SK-N-SH (cell line): ENCODE measurements around the gene ESRP2. TPM values are rescaled to one million over a fixed set of nuclear protein-coding genes. Genes with fewer than 3 reads are reported as not detected.

Experiments
- CTCF ChIA-PET: fragments of 300-600, 350-600 bp; formaldehyde crosslinking; extraction: SDS; loops from one replicate; lab custom pipeline; 2021; lab: Yijun Ruan, JAX
- POLR2A ChIA-PET: fragments of 350-600 bp; sonication (Branson Sonifier 250); formaldehyde crosslinking; extraction: SDS; loops from one replicate; lab custom pipeline; 2020; ENCODE audit warnings: antibody characterized with exemption, inconsistent platforms; lab: Yijun Ruan, JAX
- DNase-seq: peaks from one replicate; pipeline ENCODE4 v3.0.0; 2012
- H2AFZ ChIP-seq: fragments of 200-600 bp; sonication (generic); 2 replicates; pipeline ENCODE4 v1.8.1; 2016; ENCODE audit warnings: antibody characterized with exemption, mild to moderate bottlenecking, low read depth
- H3F3A ChIP-seq: fragments of 200-600 bp; sonication (generic); replicated peaks from 2 replicates; pipeline ENCODE3; 2016; ENCODE audit warnings: antibody characterized with exemption, mild to moderate bottlenecking; ENCODE audit not compliant: insufficient read depth
- H3K27ac ChIP-seq, 2 experiments: fragments of 200-500 bp in 1 of 2; fragments of 200-600 bp in 1 of 2; sonication (Bioruptor generic) in 1 of 2; sonication (generic), shearing (Covaris generic) in 1 of 2; 2 replicates each; pipeline versions ENCODE4 v1.5.1 to v1.6.1; 2014 to 2016; ENCODE audit warnings: low read depth in 2 of 2, inconsistent platforms in 1 of 2, low read length in 1 of 2, mild to moderate bottlenecking in 1 of 2, mixed read lengths in 1 of 2
- H3K27me3 ChIP-seq: fragments of 200-600 bp; sonication (generic), shearing (Covaris generic); 2 replicates; pipeline ENCODE4 v1.6.1; 2016; ENCODE audit warnings: mixed run types; ENCODE audit not compliant: insufficient read depth
- H3K36me3 ChIP-seq, 2 experiments: fragments of 200-500 bp in 1 of 2; fragments of 200-600 bp in 1 of 2; sonication (Bioruptor generic) in 1 of 2; sonication (generic) in 1 of 2; replicated peaks in 1 of 2; 2 replicates each; pipeline versions ENCODE3 to v1.5.1; 2014 to 2016; ENCODE audit warnings: low read length in 1 of 2, mild to moderate bottlenecking in 1 of 2; ENCODE audit not compliant: insufficient read depth in 2 of 2, control insufficient read depth in 1 of 2
- H3K4me1 ChIP-seq, 2 experiments: fragments of 200-500 bp in 1 of 2; fragments of 200-600 bp in 1 of 2; sonication (Bioruptor generic) in 1 of 2; sonication (generic), shearing (Covaris generic) in 1 of 2; 2 replicates each; pipeline versions ENCODE4 v1.5.1 to v1.6.1; 2014 to 2016; ENCODE audit warnings: low read depth in 1 of 2, low read length in 1 of 2, mixed run types in 1 of 2; ENCODE audit not compliant: insufficient read depth in 2 of 2, control insufficient read depth in 1 of 2
- H3K4me2 ChIP-seq: fragments of 200-600 bp; sonication (generic), shearing (Covaris generic); 2 replicates; pipeline ENCODE4 v1.6.1; 2017; ENCODE audit warnings: mixed run types
- H3K4me3 ChIP-seq, 2 experiments: fragments of 200-500 bp in 1 of 2; fragments of 200-600 bp in 1 of 2; sonication (Bioruptor generic) in 1 of 2; sonication (generic), shearing (Covaris generic) in 1 of 2; 2 replicates each; pipeline versions ENCODE4 v1.5.1 to v1.8.1; 2014 to 2016; ENCODE audit warnings: low read depth in 2 of 2, inconsistent platforms in 1 of 2, low read length in 1 of 2, mild to moderate bottlenecking in 1 of 2, mixed read lengths in 1 of 2, moderate library complexity in 1 of 2
- H3K79me2 ChIP-seq: fragments of 200-600 bp; sonication (generic); 2 replicates; pipeline ENCODE4 v1.8.1; 2017; ENCODE audit warnings: mild to moderate bottlenecking; ENCODE audit not compliant: insufficient read depth
- H3K9ac ChIP-seq: fragments of 200-600 bp; sonication (generic); 2 replicates; pipeline ENCODE4 v1.6.1; 2017; ENCODE audit warnings: mixed run types
- H3K9me2 ChIP-seq: fragments of 200-600 bp; sonication (generic); 2 replicates; pipeline ENCODE4 v1.6.1; 2017; ENCODE audit warnings: mixed run types
- H3K9me3 ChIP-seq: fragments of 200-600 bp; sonication (generic); 2 replicates; pipeline ENCODE4 v1.6.1; 2017; ENCODE audit warnings: mixed run types, mild to moderate bottlenecking, moderate library complexity
- H4K20me1 ChIP-seq: fragments of 200-600 bp; sonication (generic); 2 replicates; pipeline ENCODE4 v1.6.1; 2017; ENCODE audit warnings: mild to moderate bottlenecking, mixed run types; ENCODE audit not compliant: insufficient read depth
- ELF1 ChIP-seq: IDR thresholded peaks from 2 replicates; pipeline ENCODE4 v1.4.0; 2012
- EZH2phosphoT487 ChIP-seq: fragments of 200-600 bp; sonication (generic); IDR thresholded peaks from 2 replicates; pipeline ENCODE4 v1.6.1; 2017; ENCODE audit warnings: low read depth, mixed run types, mild to moderate bottlenecking, antibody characterized with exemption, moderate library complexity, borderline replicate concordance
- FOSL2 ChIP-seq: IDR thresholded peaks from 2 replicates; pipeline ENCODE4 v1.4.0; 2012; ENCODE audit warnings: low read depth, mild to moderate bottlenecking, moderate library complexity, borderline replicate concordance
- FOXJ3 ChIP-seq: sonication (generic); formaldehyde crosslinking; IDR thresholded peaks from 2 replicates; pipeline ENCODE4 v1.5.1; 2020; ENCODE audit warnings: mild to moderate bottlenecking, missing genetic modification reagents
- GABPA ChIP-seq: IDR thresholded peaks from 2 replicates; pipeline ENCODE4 v1.4.0; 2012; ENCODE audit warnings: low read depth, mild to moderate bottlenecking
- NRF1 ChIP-seq: IDR thresholded peaks from 2 replicates; pipeline ENCODE4 v1.6.1; 2012; ENCODE audit warnings: low read depth, mild to moderate bottlenecking, low read length
- POLR2AphosphoS5 ChIP-seq: IDR thresholded peaks from 2 replicates; pipeline ENCODE4 v1.6.1; 2012; ENCODE audit warnings: low read depth, low read length
- RAD21 ChIP-seq: IDR thresholded peaks from 2 replicates; pipeline ENCODE4 v1.6.1; 2012; ENCODE audit warnings: mild to moderate bottlenecking, low read length
- RCOR1 ChIP-seq: fragments of 150-350 bp; IDR thresholded peaks from 2 replicates; pipeline ENCODE4 v1.6.1; 2017; ENCODE audit warnings: antibody characterized with exemption, low read length
- TAF1 ChIP-seq: IDR thresholded peaks from 2 replicates; pipeline ENCODE4 v1.6.1; 2012; ENCODE audit warnings: low read depth, mild to moderate bottlenecking, low read length, moderate library complexity, borderline replicate concordance
- WGBS: methylation state at CpG from one replicate; pipeline ENCODE4 v1.1.6; 2017; ENCODE audit warnings: low lambda C conversion rate; 5-methylcytosine and 5-hydroxymethylcytosine counted together
- polyA plus RNA-seq, 3 experiments: library from polyadenylated mRNA; depleted of rRNA; stranded (reverse); fragments of >200 nt; gene quantifications; 2 replicates each; pipeline ENCODE4 v1.2.3, GENCODE V29; 2012
- TF ChIP-seq, protein P1 (sequence below): IDR thresholded peaks from 2 replicates; pipeline ENCODE4 v1.4.0; 2012; ENCODE audit warnings: low read depth, borderline replicate concordance
- TF ChIP-seq, protein P2 (sequence below): IDR thresholded peaks from 2 replicates; pipeline ENCODE4 v1.4.0; 2012; ENCODE audit warnings: low read depth
- TF ChIP-seq, protein P3 (sequence below): fragments of 150-350 bp; IDR thresholded peaks from 2 replicates; pipeline ENCODE4 v1.6.1; 2016; ENCODE audit warnings: mild to moderate bottlenecking, low read depth, low read length
- TF ChIP-seq, protein P4 (sequence below): IDR thresholded peaks from 2 replicates; pipeline ENCODE4 v1.6.1; 2012; ENCODE audit warnings: mild to moderate bottlenecking, low read depth, low read length, moderate library complexity

ESRP2 gene
- polyA plus RNA-seq, 1 of the 3 experiments (the other 2 are of a cell fraction) = 0.07 TPM

DNA sequence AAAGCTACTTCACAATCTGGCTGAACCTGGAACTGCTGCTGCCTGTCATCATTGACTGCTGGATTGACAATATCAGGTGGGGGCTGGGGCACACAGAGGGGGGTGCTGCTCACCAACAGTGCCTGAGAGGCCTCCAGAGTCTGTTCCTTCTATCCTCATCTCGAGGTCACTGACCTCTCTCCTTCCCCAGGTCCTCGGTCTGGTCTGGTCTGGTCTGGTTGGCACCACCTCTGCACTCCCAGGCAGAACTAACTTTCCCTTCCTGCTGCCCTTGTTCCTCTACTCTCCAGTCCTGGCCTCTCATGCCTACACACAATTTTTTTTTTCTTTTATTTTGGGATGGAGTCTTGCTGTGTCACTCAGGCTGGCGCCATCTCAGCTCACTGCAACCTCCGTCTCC, 13.4 kb upstream of the ESRP2 start:
- no peak for DNase-seq
- Histone ChIP-seq H3K79me2 (peaks cover 13% of the 10 kb centered on the region), H3K9me2 (no peaks in the 10 kb centered on the region), H3F3A (no peaks in the 10 kb centered on the region), H3K36me3 (peaks cover 0 to 8% of the 10 kb centered on the region in 2 experiments), H3K4me2 (no peak overlapping the region), H3K4me3 (no peak overlapping the region), H3K9ac (no peak overlapping the region), H3K9me3 (no peaks in the 10 kb centered on the region), H3K4me1 (peaks cover 7 to 12% of the 10 kb centered on the region in 2 experiments; a peak in 2 of 4 replicates), H3K27me3 (no peaks in the 10 kb centered on the region), H3K27ac (no peak overlapping the region), H4K20me1 (no peaks in the 10 kb centered on the region), H2AFZ (no peak overlapping the region)
- ChIA-PET CTCF (interaction anchor here (0.9 to 9.0 kb wide), 3 partner anchors 13 to 79 kb away, joined by 3 to 92 read pairs (median 4); partner anchors contain the start of gene SLC7A6), POLR2A (no interaction called here)
- TF ChIP-seq RAD21 (no peak), TAF1 (no peak), FOXJ3 (CRISPR knock-in tag) (no peak), POLR2AphosphoS5 (no peak), GABPA (no peak), FOSL2 (no peak), ELF1 (no peak), NRF1 (no peak), RCOR1 (no peak), EZH2phosphoT487 (no peak)
- TF ChIP-seq, protein P1, sequence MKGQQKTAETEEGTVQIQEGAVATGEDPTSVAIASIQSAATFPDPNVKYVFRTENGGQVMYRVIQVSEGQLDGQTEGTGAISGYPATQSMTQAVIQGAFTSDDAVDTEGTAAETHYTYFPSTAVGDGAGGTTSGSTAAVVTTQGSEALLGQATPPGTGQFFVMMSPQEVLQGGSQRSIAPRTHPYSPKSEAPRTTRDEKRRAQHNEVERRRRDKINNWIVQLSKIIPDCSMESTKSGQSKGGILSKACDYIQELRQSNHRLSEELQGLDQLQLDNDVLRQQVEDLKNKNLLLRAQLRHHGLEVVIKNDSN = no peak
- TF ChIP-seq, protein P2, sequence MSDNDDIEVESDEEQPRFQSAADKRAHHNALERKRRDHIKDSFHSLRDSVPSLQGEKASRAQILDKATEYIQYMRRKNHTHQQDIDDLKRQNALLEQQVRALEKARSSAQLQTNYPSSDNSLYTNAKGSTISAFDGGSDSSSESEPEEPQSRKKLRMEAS = no peak
- TF ChIP-seq, protein P3, sequence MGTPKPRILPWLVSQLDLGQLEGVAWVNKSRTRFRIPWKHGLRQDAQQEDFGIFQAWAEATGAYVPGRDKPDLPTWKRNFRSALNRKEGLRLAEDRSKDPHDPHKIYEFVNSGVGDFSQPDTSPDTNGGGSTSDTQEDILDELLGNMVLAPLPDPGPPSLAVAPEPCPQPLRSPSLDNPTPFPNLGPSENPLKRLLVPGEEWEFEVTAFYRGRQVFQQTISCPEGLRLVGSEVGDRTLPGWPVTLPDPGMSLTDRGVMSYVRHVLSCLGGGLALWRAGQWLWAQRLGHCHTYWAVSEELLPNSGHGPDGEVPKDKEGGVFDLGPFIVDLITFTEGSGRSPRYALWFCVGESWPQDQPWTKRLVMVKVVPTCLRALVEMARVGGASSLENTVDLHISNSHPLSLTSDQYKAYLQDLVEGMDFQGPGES = no peak
- TF ChIP-seq, protein P4, sequence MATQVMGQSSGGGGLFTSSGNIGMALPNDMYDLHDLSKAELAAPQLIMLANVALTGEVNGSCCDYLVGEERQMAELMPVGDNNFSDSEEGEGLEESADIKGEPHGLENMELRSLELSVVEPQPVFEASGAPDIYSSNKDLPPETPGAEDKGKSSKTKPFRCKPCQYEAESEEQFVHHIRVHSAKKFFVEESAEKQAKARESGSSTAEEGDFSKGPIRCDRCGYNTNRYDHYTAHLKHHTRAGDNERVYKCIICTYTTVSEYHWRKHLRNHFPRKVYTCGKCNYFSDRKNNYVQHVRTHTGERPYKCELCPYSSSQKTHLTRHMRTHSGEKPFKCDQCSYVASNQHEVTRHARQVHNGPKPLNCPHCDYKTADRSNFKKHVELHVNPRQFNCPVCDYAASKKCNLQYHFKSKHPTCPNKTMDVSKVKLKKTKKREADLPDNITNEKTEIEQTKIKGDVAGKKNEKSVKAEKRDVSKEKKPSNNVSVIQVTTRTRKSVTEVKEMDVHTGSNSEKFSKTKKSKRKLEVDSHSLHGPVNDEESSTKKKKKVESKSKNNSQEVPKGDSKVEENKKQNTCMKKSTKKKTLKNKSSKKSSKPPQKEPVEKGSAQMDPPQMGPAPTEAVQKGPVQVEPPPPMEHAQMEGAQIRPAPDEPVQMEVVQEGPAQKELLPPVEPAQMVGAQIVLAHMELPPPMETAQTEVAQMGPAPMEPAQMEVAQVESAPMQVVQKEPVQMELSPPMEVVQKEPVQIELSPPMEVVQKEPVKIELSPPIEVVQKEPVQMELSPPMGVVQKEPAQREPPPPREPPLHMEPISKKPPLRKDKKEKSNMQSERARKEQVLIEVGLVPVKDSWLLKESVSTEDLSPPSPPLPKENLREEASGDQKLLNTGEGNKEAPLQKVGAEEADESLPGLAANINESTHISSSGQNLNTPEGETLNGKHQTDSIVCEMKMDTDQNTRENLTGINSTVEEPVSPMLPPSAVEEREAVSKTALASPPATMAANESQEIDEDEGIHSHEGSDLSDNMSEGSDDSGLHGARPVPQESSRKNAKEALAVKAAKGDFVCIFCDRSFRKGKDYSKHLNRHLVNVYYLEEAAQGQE = no peak
- 91% methylated on average over 4 of the region's 4 CpGs for WGBS
